HG03108 (cell line): ENCODE measurements around the gene RASSF9.

Source experiments
- ATAC-seq: cut with Tn5 transposase; IDR thresholded peaks from one replicate; pipeline ENCODE4 v1.9.1; 2021; ENCODE audit warnings: moderate library complexity; ENCODE audit not compliant: unreplicated experiment

RASSF9 gene

GRCh38 chr12:85836197-85837090 is at the start of gene RASSF9:
RASSF9 (minus strand) TSS chr12:85836409; CDS start chr12:85836201, 208 bp downstream.
- ATAC-seq, result no peak

GRCh38 chr12:85883763-85884162 is 47.6 kb upstream of the RASSF9 start:
- ATAC-seq, result no peak

GRCh38 chr12:85877459-85877858 is 41.2 kb upstream of the RASSF9 start:
- ATAC-seq, result no peak

- peak; percentile 84 for ATAC-seq
These were observed 37.8 kb upstream of the RASSF9 start, which contains the start of gene NTS for GRCh38 chr12:85874031-85874461. NTS (plus strand) TSS chr12:85874295; CDS start chr12:85874404, 109 bp downstream.

GRCh38 chr12:85872497-85873091 is 36.4 kb upstream of the RASSF9 start:
- no peak for ATAC-seq

- peak; percentile 91 for ATAC-seq
These were observed 31.0 kb upstream of the RASSF9 start for GRCh38 chr12:85866986-85867776.

GRCh38 chr12:85865890-85866289 is 29.7 kb upstream of the RASSF9 start:
- ATAC-seq, result no peak

- ATAC-seq, result no peak
These were observed 20.8 kb upstream of the RASSF9 start for GRCh38 chr12:85856966-85857365.

GRCh38 chr12:85855305-85855704 is 19.1 kb upstream of the RASSF9 start:
- ATAC-seq, result no peak

GRCh38 chr12:85849344-85849743 is 13.1 kb upstream of the RASSF9 start:
- ATAC-seq, result no peak

- no peak for ATAC-seq
These were observed 7.5 kb upstream of the RASSF9 start for GRCh38 chr12:85843606-85844310.

- ATAC-seq, result no peak
These were observed 598 bp downstream of the RASSF9 start for GRCh38 chr12:85835426-85836196.

- ATAC-seq, result no peak
These were observed 1.8 kb downstream of the RASSF9 start for GRCh38 chr12:85834378-85834777.

GRCh38 chr12:85833579-85833978 is 2.6 kb downstream of the RASSF9 start:
- ATAC-seq, result no peak

- ATAC-seq, result no peak
These were observed 4.8 kb downstream of the RASSF9 start for GRCh38 chr12:85831327-85831990.

GRCh38 chr12:85829391-85829790 is 6.8 kb downstream of the RASSF9 start:
- no peak for ATAC-seq

GRCh38 chr12:85828576-85828975 is 7.6 kb downstream of the RASSF9 start:
- ATAC-seq, result no peak

- no peak for ATAC-seq
These were observed 10.5 kb downstream of the RASSF9 start for GRCh38 chr12:85825746-85826145.

GRCh38 chr12:85823436-85824180 is 12.6 kb downstream of the RASSF9 start:
- no peak for ATAC-seq
